Uterus (tissue), 4 donors: ENCODE data around the gene PKNOX1. TPM values are rescaled to one million over a fixed set of nuclear protein-coding genes. Genes with fewer than 3 reads are reported as not detected.
"Not testable (repeated sequence)": the region's sequence is repeated elsewhere in the genome, so short reads cannot be mapped to it uniquely, and the experiment has no call there.

Experiments used
- DNase-seq, 2 donors: peaks; one replicate each; pipeline ENCODE4 v3.0.0-alpha.2; 2019 to 2020
- H3K27ac ChIP-seq, 2 donors: fragments of 200-600 bp; sonication (generic); 1 replicate in 1 of 2; 2 replicates in 1 of 2; pipeline ENCODE4 v1.5.1; 2016 to 2018
- H3K27me3 ChIP-seq, 2 donors: fragments of 200-600 bp; sonication (generic); one replicate each; pipeline ENCODE4 v1.5.1; 2018 to 2019; ENCODE audit warnings: control low read depth in 1 of 2
- H3K36me3 ChIP-seq, 2 donors: fragments of 200-600 bp; sonication (generic); one replicate each; pipeline ENCODE4 v1.5.1; 2019; ENCODE audit warnings: control low read depth in 1 of 2
- H3K4me1 ChIP-seq, 2 donors: fragments of 200-600 bp; sonication (generic); one replicate each; pipeline ENCODE4 v1.5.1; 2018 to 2019; ENCODE audit warnings: control low read depth in 1 of 2
- H3K4me3 ChIP-seq, 2 donors: fragments of 200-600 bp; sonication (generic); 1 replicate in 1 of 2; 2 replicates in 1 of 2; pipeline ENCODE4 v1.5.1; 2018 to 2019; ENCODE audit warnings: mild to moderate bottlenecking in 1 of 2
- H3K9me3 ChIP-seq, 2 donors: fragments of 200-600 bp; sonication (generic); one replicate each; pipeline ENCODE4 v1.5.1; 2019; ENCODE audit warnings: control low read depth in 1 of 2
- CTCF ChIP-seq, 4 experiments: fragments of 200-600 bp in 2 of 4; fragments of 450-650 bp in 2 of 4; sonication (generic) in 2 of 4; IDR thresholded peaks; one replicate each; pipeline ENCODE4 v1.5.1; 2016 to 2019; ENCODE audit warnings: antibody characterized with exemption in 4 of 4, mild to moderate bottlenecking in 2 of 4, moderate library complexity in 1 of 4
- POLR2A ChIP-seq, 2 donors: fragments of 450-650 bp; IDR thresholded peaks; one replicate each; pipeline ENCODE4 v1.6.1; 2016; ENCODE audit warnings: antibody characterized with exemption in 2 of 2, mild to moderate bottlenecking in 1 of 2, moderate library complexity in 1 of 2
- intact Hi-C: fragments of 100-400 bp; cut with DNase I; formaldehyde crosslinking; loops from one replicate; pipeline ENCODE4 v1.15.1; 2023; ENCODE audit warnings: low total_unique reads
- total RNA-seq, 4 donors: library from RNA; depleted of rRNA in 3 of 4; stranded (reverse); fragments of >200 nt in 3 of 4; gene quantifications; one replicate each; pipeline versions ENCODE4 v1.1.0 to v1.2.4, GENCODE V29; 2014 to 2023
- donor health status: DM: yes; HTN: yes; CAD: no.

The PKNOX1 gene
- total RNA-seq, 4 donors from 2014 or later, result 6.2 to 82.5 (median 26.4) TPM

GRCh38 chr21:43001316-43001715 lies 27.0 kb downstream of the PKNOX1 start:
- H3K4me1 ChIP-seq, result peaks cover 0 to 6% of the 10 kb centered on the region in 2 donors
- TF ChIP-seq CTCF (IDR thresholded peaks at IDR 0.05) (no peak), POLR2A (IDR thresholded peaks at IDR 0.05) (no peak)
- H3K27me3 ChIP-seq, result no peaks in the 10 kb centered on the region
- peak in 1 of 2 donors; percentile 37 for DNase-seq
- H3K27ac ChIP-seq, result peak overlapping the region; percentile 42 to 67
- H3K36me3 ChIP-seq, result no peaks in the 10 kb centered on the region
- no peak overlapping the region for H3K4me3 ChIP-seq
- intact Hi-C loops, result no loop called here
- H3K9me3 ChIP-seq, result no peaks in the 10 kb centered on the region

- H3K36me3 ChIP-seq, result no peaks in the 10 kb centered on the region
- intact Hi-C loops, result no loop called here
- H3K4me1 ChIP-seq, result peaks cover 0 to 6% of the 10 kb centered on the region in 2 donors
- no peaks in the 10 kb centered on the region for H3K27me3 ChIP-seq
- no peak for DNase-seq
- H3K4me3 ChIP-seq, result no peak overlapping the region
- H3K27ac ChIP-seq, result no peak overlapping the region
- no peaks in the 10 kb centered on the region for H3K9me3 ChIP-seq
- TF ChIP-seq POLR2A (IDR thresholded peaks at IDR 0.05), result no peak
- no peak for TF ChIP-seq CTCF (IDR thresholded peaks at IDR 0.05)
These were observed 30.6 kb downstream of the PKNOX1 start for GRCh38 chr21:43004926-43005325.

- Histone ChIP-seq H3K4me3 (no peak overlapping the region), H3K9me3 (no peaks in the 10 kb centered on the region), H3K36me3 (no peaks in the 10 kb centered on the region), H3K27me3 (no peaks in the 10 kb centered on the region), H3K4me1 (peaks cover 0 to 6% of the 10 kb centered on the region in 2 donors), H3K27ac (no peak overlapping the region)
- intact Hi-C loops, result no loop called here
- TF ChIP-seq POLR2A (IDR thresholded peaks at IDR 0.05) (no peak), CTCF (IDR thresholded peaks at IDR 0.05) (no peak)
- DNase-seq, result no peak
These were observed 31.3 kb downstream of the PKNOX1 start for GRCh38 chr21:43005635-43006034.

GRCh38 chr21:43006051-43006873 lies 31.9 kb downstream of the PKNOX1 start:
- H3K9me3 ChIP-seq, intact Hi-C loops, DNase-seq, H3K36me3 ChIP-seq, H3K4me3 ChIP-seq, H3K27me3 ChIP-seq, H3K4me1 ChIP-seq: not testable (repeated sequence)
- H3K27ac ChIP-seq, result peak overlapping the region; percentile 33 to 55

- Histone ChIP-seq H3K36me3 (no peaks in the 10 kb centered on the region), H3K9me3 (no peaks in the 10 kb centered on the region), H3K27ac (peak overlapping the region; percentile 33 to 55), H3K27me3 (no peaks in the 10 kb centered on the region), H3K4me3 (no peak overlapping the region), H3K4me1 (no peaks in the 10 kb centered on the region)
- intact Hi-C loops, result no loop called here
- DNase-seq, result no peak
- TF ChIP-seq POLR2A (IDR thresholded peaks at IDR 0.05) (no peak), CTCF (IDR thresholded peaks at IDR 0.05) (no peak)
These were observed 32.5 kb downstream of the PKNOX1 start for GRCh38 chr21:43006874-43007208.
